C4-2B (cell line): ENCODE data around the gene FAM13A.

Experiments
- H3K27ac ChIP-seq: fragments of 450-650 bp; 2 replicates; pipeline ENCODE4 v1.5.1; 2017
- ZFX ChIP-seq: fragments of 450-650 bp; IDR thresholded peaks from 2 replicates; pipeline ENCODE4 v1.6.1; 2017
- TF ChIP-seq, protein P1 (sequence below): fragments of 450-650 bp; conservative IDR thresholded peaks from 2 replicates; pipeline ENCODE4 v1.5.1; 2017; ENCODE audit warnings: mild to moderate bottlenecking

The FAM13A gene

DNA sequence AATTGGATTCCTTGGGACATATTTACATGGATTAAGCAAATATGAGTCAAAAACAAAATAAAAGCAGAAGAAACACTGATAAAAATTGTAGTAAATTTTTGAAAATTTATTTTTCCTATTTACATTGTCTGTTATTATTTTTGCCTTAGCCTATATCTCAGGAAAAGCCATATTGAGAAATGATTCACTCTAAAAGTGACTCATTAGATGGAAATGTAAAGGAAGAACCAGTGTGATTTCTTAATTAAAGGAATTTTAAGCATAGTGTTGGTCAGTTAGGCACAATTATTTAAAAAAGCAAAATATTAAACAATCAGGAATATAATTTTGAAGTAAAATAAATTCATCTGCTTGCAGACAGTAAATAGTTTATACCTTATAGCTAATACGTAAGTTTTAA, 191.9 kb downstream of the FAM13A start:
- TF ChIP-seq, protein P1, sequence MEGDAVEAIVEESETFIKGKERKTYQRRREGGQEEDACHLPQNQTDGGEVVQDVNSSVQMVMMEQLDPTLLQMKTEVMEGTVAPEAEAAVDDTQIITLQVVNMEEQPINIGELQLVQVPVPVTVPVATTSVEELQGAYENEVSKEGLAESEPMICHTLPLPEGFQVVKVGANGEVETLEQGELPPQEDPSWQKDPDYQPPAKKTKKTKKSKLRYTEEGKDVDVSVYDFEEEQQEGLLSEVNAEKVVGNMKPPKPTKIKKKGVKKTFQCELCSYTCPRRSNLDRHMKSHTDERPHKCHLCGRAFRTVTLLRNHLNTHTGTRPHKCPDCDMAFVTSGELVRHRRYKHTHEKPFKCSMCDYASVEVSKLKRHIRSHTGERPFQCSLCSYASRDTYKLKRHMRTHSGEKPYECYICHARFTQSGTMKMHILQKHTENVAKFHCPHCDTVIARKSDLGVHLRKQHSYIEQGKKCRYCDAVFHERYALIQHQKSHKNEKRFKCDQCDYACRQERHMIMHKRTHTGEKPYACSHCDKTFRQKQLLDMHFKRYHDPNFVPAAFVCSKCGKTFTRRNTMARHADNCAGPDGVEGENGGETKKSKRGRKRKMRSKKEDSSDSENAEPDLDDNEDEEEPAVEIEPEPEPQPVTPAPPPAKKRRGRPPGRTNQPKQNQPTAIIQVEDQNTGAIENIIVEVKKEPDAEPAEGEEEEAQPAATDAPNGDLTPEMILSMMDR = no peak
- TF ChIP-seq ZFX = no peak

DNA sequence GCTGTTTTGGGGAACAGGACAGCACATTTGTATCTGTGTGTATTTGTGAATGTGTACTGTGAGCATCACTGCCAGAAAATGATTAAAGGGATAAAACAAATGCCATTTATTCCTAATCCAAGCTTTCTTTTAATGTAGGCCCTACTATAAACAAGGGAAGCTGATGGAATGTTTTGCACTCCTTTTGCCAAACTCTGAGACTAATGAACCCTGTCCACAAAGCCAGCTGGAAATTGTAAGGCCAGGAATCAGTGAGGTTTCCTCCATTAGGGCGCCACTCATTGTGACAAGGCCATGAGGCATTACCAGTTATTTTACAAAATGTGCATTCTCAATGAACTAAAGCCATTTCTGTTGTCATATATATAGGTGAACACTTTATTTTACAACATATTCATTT, 196.4 kb downstream of the FAM13A start:
- H3K27ac ChIP-seq = no peak overlapping the region
- TF ChIP-seq, protein P1 = no peak
- no peak for TF ChIP-seq ZFX

More for the DNA sequence above, 191.9 kb downstream of the FAM13A start:
- H3K27ac ChIP-seq = no peak overlapping the region

DNA sequence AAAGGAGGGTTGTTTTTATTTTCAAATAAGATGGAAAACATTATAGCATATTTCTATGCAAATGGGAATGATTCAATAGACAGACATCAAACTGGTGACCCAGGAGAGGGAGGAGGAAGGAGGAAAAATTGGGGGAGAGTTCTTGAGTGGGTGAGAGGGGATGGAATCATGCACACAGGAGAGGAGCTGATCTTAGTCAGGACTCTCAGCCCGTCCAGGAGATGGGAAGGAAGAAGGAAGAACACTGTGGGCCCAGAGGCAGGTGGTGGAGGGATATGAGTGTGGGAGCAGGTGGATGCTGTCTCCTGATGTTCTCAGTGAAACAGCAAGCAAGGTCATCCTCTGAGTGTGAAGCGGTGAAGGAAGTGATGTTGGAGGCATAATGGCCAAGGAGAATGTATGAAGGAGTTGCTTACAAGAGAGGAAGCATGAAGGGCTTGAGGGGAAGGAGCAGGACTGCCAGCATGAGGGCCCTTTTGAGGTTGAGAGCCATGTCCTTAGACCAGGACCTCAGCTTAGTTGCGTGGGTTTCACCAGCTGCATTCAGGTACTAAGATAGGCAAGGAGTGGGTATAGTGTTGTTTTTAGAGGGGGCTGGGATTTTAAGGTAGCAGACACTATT, 197.7 kb downstream of the FAM13A start:
- no peak overlapping the region for H3K27ac ChIP-seq
- TF ChIP-seq, protein P1 = no peak
- TF ChIP-seq ZFX = no peak

GRCh38 chr4:88858752-88859151, 198.2 kb downstream of the FAM13A start:
- TF ChIP-seq, protein P1 = no peak
- TF ChIP-seq ZFX = no peak
- H3K27ac ChIP-seq = no peak overlapping the region

- TF ChIP-seq, protein P1 = no peak
- TF ChIP-seq ZFX = no peak
- no peak overlapping the region for H3K27ac ChIP-seq
These were observed 199.4 kb downstream of the FAM13A start for GRCh38 chr4:88857588-88857987.

GRCh38 chr4:88854481-88854880, 202.5 kb downstream of the FAM13A start:
- H3K27ac ChIP-seq = peak overlapping the region; percentile 53
- TF ChIP-seq, protein P1 = no peak
- no peak for TF ChIP-seq ZFX

DNA sequence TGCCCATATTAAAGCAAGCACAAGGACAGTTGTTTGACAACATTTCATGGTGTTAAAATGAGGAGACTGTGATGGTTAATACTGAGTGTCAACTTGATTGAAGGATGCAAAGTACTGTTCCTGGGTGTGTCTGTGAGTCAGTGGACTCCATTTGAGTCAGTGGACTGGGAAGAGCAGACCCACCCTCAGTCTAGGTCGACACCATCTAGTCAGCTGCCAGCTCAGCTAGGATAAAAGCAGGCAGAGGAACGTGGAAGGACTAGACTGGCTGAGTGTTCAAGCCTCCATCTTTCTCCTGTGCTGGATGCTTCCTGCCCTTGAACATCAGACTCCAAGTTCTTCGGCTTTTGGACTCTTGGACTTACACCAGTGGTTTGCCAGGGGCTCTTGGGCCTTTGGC, 203.4 kb downstream of the FAM13A start:
- peak overlapping the region; percentile 53; the same call in 1 of the 2 replicates for H3K27ac ChIP-seq

GRCh38 chr4:88846206-88846790, 210.7 kb downstream of the FAM13A start:
- H3K27ac ChIP-seq = no peak overlapping the region
- no peak for TF ChIP-seq ZFX
- TF ChIP-seq, protein P1 = no peak
